Endothelial cell of umbilical vein (primary cell): ENCODE data around the gene BNC2.

Experiments
- CTCF ChIP-seq, 2 donors: IDR thresholded peaks; 1 replicate in 1 of 2; 2 replicates in 1 of 2; pipeline ENCODE4 v1.5.1; 2011; ENCODE audit warnings: low read length in 2 of 2, mild to moderate bottlenecking in 2 of 2, moderate library complexity in 2 of 2, control low read depth in 1 of 2, inconsistent platforms in 1 of 2, low read depth in 1 of 2; ENCODE audit not compliant: insufficient read depth in 1 of 2; ENCODE audit errors: extremely low read depth in 1 of 2
- EZH2 ChIP-seq: IDR thresholded peaks from 2 replicates; pipeline ENCODE4 v1.6.1; 2012; ENCODE audit warnings: borderline replicate concordance, low read depth, mild to moderate bottlenecking, moderate library complexity, low read length, inconsistent platforms; ENCODE audit not compliant: severe bottlenecking
- POLR2A ChIP-seq: IDR thresholded peaks from 2 replicates; pipeline ENCODE4 v1.6.1; 2012; ENCODE audit warnings: low read depth, mild to moderate bottlenecking, control low read depth, low read length

GRCh38 chr9:16487915-16488314, 382.6 kb downstream of the BNC2 start:
- TF ChIP-seq POLR2A (no peak), EZH2 (no peak), CTCF (IDR thresholded peaks at IDR 0.05; ENCODE audit: extremely low read depth in 1 of 2, insufficient read depth in 1 of 2, low read depth in 1 of 2, low read length in 2 of 2) (no peak)
